Islet precursor cell (in vitro differentiated cells): Measurements from ENCODE around the gene CISH.

Source experiments
- DNase-seq: peaks from one replicate; pipeline ENCODE4 v3.0.0-alpha.2; 2018

The CISH gene

DNA sequence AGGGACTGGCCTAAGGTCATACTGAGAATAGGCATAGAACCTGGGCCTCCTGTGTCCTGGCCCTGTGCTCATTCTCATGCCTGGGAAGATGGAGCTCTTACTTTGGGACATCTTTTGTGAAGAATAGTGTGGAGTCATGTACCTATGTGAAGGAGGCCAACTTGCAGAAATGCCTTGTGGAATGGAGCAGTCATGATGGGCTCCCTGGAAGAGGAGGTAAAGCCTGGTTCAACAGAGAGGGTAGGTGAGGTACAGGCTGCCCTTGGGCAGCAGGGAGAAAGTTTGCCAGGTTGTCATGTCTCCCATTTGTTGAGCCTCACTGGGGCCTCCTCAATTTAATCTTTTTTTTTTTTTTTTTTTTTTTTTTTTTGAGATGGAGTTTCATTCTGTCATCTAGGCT is 23.5 kb upstream of the CISH start:
- DNase-seq = no peak

DNA sequence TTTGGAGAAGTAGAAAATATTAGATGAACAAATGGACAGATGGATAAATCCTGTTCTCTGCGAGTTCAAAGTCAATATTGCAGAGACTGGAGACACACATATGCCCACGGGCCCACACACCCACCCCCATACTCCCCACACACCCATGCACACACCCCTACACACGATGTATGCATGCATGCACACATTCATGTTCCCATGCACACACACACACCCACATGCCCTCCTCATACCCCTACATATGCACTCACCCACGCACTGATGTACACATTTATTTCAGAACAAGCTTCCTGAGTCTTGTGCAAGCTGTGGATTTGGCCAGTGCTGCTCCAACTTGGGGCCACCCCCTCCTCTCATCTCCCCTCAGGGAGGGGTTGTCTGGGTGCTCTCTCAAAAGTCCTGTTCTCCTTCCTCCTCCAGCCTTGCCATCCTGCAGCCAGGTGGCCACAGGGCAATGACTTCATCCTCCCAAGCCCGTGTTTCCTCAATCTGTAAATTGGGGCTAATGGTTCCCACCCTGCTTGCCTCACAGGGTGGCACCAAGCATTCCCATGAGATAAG is 21.7 kb upstream of the CISH start:
- DNase-seq = no peak

DNA sequence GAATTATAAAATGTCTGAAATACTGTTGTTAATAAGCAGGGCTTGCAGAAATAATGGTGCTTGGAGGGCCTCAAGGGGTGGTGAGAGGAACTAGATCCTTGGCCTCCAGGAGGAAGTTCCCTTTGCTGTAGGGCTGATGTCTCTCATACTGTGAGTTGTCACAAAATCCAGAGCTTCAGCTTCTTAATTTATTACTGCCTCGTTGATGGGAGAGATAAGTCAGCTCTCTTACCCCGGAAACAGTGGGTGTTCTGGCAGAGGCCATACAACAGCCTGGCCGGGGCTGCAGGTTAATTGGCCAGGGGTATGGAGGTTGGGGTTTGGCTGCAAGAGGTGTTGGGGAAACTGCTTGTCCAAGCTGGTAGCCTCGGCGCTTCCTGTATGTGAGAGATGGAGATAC is 20.9 kb upstream of the CISH start:
- DNase-seq = no peak

DNA sequence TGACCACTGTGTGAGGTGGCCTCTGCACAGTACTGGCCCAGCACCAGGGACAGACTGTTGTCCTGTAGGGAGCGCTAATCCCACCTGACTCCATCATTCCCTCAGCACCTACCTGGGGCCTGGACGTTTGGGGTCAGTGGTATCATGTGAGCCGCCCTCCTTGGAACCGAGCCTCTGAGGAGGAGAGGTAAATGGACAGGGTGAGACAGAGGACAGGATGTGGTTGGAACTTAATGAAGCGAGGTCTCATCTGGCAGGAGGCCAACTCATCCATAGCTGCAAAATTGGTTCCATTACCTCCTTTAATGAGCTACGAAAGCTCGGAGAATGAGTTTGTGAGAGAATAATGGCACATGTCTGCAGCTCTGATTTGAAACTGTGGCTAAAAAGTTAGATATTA is 19.3 kb upstream of the CISH start:
- DNase-seq = peak; percentile 76

DNA sequence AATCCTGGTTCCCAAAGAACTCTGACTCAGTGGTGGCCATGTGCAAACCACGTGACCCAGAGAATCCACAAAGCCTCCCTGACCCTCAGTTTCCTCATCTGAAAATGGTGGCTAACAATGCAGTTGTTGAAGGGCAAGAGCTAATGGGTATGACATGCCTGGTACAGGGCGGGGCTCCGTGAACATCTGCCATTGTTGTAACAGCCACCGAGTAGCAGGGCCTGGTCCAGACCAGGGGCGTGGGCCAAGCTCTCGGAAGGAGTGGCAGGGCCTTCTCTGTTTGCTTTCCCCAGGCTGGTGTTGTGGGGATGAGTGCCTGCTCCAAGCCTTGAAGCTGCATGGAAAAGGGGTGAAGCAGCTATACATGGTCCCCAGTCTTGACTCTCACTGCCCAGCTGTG is 18.8 kb upstream of the CISH start:
- no peak for DNase-seq

DNA sequence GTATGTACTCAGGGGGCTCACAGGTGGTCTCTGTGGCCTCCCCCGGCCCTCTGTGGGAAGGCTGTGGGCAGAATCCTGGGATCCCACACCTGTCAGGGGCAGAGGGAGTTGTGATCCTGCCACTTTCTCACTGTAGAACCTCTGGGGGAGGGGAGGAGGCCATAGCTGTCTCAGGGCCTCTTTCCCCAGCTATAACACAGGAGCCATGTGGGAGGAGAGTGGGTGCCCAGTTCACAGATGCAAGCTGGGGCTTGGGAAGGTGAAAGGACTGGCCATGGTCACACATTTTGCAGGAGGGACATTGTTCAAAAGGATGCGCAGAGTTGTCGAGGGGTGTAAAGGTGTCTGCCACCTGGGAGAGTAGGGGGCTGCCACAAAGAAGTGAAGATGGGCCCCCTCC is 17.0 kb upstream of the CISH start:
- no peak for DNase-seq

DNA sequence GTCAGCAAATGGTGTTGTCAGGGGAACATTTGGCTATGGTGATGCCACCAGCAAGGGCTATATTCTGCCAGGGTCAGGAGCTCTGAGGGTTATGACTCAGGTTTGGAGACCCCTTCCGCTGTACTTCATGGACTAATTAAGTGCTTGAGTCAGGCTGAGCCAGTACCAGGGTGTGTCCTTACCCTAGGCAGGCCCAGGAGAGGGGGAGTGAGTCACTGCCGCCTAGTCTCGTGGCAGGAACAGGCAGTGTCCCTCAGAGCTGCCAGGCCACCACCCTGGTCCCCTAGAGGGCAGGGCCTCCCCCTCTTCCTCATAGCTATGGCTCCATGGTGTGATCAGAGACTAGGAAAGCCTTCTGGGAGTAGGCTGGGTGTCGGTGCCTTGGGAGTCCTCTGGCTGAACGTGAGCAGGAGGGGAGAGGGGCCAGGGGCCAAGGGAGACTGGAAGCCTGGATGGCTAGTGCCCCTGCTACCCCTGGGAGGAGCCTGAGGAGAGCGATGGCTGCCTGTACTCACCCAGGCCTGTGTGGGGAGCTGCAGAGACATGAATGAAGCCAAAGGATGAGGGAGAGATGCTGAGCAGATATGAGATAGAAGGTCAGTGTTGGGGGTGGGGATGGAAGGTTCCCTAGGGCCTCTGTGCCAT is 16.0 kb upstream of the CISH start:
- DNase-seq = peak; percentile 89

DNA sequence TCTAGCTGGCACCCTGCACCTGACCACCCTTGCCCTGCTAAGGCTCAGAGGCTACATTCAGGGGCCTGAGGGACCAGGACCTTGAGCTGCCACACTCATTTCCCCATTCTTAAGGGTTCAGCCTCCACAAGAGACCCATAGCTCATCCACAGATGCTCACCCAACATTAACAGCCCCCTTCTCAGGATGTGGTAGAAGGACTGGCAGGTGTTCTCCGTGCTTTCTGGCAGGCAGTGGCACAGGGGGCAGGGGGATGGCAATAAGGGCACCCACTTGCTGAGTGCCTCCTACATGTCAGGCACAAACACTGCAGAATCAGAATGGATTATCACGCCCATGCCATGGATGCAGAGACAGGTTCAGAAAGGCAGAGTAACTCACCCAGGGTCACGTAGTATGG is 14.8 kb upstream of the CISH start:
- no peak for DNase-seq

DNA sequence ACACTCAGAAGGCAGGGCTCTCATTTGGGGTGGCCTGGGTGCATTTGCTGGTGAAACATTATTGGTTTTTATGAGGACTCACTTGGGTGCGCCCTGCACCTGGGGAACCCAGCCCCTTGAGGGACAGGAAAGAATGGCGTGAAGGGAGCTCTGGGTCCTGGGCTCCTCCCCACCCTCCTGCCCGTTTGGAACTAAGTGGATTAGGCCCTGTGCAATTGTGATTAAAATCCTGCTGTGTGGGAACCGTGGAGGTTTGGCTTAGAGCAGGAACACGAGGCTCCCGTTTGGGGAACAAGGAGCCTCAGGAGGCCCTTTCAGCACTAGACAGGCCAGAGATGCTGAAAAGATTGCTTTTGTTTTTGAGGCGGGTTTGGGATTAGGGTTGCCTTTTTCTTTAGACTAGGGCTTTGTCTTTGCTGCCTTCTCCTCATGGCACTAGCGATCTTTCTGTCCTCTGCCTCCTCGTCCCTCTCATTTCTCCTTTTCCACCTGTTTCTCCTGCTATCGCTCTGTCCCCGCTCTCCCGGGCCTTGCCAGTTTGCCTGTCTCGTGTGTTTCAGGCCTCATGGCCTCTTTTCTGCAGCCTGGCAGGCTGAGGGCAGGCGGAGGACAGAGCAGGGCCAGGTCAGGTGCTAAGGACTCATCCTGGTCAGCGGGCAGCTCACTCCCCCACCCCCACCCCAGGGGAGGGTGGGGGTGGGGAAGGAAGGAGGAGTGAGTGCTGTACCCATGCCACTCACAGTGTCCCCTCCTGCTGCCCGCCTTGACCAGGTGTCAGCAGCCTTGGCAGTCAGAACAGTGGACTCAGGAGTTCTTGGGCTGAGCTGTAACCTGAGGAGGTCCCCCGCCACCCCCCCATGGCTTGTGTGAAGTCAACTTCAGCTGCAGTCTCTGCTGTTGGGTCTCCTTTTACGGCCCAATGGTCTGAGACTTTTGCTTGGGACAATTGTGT is 13.9 kb upstream of the CISH start:
- no peak for DNase-seq

DNA sequence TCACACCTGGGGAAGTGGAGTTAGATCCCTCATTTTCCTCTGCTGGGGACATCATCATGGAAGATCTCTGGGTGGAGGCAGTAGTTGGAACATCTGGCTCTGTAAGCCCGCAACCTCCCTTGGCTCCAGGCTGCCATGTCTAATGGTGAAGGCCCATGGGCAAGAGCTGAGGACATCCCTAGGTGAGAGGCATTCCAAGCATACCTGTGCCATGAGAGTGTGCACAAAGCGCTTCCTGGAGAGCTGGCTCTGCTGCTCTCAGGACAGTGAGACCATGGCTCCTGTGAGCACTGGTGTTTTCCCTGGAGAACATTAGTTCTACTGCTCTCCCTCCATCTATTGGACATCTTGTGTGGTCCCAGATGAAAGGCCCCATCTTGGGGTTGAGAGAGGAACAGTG is 13.1 kb upstream of the CISH start:
- DNase-seq = peak; percentile 93

DNA sequence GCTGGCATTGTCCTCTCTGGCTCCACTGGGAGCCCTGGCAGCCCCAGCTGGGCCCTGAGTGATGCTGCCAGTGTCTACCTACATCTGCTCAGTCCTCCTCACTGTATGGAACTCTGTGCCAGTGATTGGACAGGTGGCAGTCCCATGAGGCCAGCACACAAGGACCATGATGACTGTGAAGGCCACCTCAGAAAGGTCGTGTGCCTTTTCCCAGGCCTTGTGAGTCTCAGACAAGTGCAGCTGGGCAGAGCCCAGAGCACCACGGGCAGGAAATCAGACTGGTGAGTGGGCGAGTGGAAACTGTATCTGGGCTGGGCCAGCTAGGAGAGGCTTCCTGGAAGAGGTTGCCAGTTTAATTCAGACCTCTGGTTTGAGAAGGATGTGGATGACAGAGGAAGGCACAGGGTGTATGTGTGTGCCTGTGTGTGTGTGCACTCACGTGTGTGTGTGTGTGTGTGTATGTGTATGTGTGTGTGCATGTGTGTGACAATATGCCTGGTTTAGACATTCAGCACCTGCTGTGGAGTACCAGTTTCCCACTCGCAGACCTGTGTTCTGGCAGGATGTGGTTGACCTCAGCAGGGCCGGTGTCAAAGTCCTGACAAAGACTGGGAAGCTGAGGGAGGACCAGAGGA is 12.4 kb upstream of the CISH start:
- DNase-seq = no peak

DNA sequence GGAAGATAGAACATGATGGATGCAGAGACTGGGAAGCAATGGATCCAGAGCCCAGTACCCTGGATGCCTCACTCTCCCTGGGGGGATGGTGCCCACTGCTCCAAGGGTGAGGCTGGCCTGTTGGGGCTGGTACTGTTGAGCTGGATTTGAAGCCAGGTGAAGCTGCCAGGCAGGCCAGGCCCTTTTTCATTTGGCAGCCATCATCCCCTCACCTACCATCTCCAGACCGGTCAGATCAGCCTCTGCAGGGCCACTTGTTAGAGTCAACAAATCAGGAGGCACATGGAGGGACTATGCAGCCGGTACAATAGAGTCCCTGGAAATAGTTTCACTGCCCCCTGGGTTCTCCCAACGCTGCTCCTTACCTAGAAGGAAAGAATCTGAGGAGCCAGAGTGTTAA is 11.3 kb upstream of the CISH start:
- no peak for DNase-seq

DNA sequence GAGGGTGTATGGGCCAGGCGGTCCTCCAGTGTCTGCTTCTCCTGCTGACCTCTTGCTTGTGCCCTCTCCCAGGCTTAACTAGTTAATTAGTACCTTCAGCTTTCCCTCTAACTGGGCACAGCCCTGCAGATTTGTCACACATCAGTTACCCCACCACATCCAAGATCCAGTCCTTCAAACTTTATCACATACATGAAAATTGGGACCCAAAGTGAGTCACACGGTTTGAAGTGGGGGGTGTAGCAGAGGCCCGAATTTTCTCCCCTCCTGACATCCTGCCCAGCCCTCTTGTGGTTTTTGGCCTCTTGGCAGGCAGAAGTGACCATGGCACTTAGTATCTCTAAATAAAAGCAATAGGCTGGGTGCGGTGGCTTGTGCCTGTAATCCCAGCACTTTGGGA is 9.2 kb upstream of the CISH start:
- no peak for DNase-seq

DNA sequence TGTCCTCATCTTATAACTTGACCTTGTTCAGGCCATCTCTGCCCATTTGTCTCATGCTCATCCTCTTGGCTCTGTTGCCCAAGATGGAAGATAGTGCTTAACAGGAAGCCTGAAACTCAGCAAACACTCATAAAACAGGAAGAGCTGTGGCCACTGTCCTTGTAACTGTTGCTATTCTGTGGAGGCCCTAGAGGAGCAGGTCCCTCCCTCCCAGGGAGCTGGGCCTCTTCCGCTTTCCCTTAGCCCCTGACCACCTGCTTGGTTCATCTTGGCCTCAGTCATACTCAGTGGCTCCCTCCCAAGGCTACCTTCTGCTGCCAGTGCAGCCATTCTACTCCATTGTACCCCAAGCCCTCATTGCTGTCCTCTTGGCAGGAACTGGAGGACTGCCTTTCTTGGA is 8.8 kb upstream of the CISH start:
- DNase-seq = no peak

DNA sequence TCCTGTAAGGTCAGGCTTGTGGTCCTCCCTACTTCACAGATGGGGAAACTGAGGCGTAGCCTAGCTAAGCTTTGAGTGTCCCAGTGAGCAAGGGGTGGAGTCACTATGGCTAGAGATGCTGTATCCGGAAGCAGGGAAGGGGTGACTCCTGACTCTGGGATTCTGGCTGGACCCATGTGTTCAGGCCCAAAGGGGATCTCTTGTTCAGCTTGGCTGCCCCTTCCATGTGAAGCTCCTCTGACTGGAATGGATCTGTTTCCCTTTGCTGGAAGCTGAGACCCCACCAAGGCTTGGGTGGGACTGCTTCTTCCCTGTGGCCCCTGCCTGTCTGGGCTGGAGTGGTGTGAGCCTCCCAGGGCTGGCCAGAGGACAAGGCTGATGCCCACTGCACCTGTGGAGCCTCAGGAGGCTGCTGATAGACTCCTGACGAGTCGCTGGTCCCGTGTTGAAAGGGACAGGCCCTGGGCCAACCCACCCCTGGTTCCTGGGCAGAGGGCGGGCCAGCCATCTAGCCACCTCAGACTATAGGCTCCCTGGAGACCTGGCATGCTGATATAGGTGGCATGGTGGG is 6.4 kb upstream of the CISH start:
- DNase-seq = no peak

DNA sequence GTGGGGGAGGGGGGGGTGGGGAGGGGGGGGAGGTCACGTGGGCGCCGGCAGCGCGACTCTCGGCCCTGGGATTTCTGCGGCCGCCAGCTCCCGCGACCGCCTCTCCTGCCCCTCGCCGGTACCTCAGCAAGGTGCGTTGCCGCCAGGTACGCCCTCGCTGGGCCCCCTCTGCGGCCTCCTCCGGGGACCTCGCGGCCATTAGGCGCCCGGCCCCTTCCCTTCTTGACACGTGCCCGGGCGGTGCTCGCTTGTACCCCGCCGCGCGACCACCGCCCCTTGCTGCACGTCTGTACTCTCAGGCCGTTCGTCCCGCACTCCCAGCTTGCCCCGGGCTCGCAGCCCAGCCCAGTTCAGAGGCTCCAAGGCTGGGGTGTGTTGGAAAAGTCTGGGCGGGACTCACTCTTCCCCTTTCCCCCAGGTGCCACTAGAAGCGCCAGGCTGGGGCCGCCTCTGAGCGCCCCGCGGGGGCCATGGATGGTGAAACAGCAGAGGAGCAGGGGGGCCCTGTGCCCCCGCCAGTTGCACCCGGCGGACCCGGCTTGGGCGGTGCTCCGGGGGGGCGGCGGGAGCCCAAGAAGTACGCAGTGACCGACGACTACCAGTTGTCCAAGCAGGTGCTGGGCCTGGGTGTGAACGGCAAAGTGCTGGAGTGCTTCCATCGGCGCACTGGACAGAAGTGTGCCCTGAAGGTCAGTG is 5.7 kb upstream of the CISH start, which contains the start of gene MAPKAPK3:
TSS of gene MAPKAPK3 (plus strand) at position 56 of the 696 bp plus-strand sequence. CDS start at position 471, 415 bp downstream.
- DNase-seq = peak; percentile 70

DNA sequence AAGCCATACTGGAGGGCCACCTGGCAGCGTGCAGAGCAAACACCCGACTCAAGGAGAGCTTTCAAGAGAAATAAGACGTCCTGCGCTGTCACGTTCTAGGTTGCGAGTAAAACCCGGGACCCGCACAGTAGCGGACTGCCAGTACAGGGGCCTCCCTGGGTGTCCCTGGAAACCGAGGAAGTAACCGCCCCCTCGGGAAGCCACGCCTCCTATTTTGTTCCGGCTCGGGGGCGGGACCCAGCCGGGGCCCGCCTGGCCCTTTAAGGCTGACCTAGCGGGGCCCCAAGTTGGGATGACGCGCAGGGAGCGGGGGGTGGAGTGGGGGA is 5.2 kb upstream of the CISH start:
- peak; percentile 97 for DNase-seq

DNA sequence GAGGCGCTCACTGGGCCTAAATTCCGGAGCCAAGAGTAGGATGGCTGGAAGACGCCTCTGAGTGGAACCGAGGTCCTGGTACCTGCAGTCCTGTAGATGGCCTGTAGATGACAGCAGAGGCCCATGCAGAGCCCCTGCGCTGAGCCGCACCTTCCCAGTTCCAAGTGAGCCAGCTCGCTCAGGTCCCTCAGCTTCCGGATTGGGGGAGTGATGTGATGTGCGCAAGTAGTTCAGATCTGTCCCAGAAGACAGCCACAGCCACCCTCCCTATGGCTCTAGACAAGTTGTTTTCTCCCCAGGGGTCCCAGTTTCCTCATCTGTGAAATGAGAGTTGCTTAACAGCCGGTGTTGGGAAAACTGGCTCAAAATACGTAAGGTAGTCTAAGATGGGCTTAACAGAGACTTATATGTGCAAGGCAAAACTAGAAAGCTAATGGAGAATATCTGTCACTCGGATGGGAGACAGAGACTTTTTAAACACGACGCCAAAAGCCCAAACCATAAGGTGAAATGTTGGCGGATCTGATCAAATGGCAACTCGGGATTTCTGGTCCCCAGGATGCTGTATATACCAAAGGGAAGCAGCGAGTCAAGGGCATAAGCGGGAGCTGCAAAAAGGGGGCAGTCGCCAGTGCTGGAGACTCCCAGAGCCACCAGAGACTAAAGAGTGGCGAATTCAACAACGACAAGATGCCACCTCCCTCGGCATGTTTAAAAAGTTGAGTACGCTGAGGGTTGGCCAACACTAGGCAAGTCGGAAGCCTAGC is 4.6 kb upstream of the CISH start:
- peak; percentile 94 for DNase-seq

DNA sequence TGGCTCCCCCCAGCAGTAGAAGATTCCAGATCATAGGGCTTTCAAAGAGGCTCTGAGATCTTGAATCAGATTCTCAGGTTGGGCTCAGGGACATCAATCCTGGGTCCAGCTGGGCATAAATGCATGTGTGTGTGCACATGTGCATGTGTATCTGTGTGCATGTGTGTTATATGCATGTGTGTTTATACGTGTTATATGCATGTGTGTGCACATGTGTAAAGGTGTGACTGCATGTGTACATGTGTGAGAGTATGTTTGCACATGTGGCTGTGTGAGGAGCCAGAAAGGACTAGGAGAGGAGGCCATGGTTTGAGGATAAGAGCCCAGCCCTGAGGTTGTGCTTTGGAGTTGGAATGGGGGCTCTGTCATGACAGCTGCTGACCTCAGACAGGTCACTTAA is 3.6 kb upstream of the CISH start:
- DNase-seq = no peak

DNA sequence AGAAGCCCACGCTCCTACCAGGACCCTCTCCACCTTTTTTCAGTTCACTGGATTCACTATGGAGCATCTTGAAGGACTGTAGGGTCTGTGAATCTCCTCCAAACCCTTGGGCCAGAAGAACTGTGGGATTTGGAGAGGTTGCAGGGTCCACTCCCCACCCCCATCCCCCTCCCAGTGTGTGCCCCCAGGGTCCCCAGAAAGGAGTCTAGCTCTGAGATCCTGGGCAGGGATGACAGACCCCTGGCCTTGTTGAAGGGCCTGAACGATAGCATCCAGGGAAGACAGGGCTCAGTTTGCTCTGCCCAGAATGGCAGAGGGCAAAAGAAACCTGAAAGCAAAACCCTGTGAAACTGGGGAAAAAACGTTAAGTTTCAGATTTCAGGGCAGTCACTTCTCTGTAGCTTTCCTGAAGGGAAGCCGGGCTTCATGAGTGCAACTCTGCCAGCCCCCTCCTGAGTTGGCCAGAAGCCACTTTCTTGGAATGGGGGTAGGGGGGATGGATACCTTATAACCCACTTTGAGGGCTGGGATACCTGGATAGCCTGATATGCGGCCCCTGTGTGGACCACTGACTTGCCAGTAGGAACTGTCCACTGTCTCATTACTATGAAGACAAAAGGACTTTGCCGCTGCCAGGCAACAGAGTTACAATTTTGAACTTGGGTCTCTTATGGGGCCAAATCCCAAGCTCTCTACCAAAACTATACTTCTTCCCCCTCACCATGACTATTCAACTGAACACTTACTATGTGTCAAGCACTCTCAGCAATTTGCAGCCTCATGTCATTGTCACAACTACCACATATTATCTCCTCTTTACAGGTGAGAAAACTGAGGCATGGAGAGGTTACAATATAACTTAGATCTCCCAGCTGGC is 1.6 kb upstream of the CISH start:
- no peak for DNase-seq
